ENCODE data around the gene PLPP1.

The PLPP1 gene

GRCh38 chr5:55432549-55432948 lies 102.2 kb downstream of the PLPP1 start:
- no peak for TF ChIP-seq POLR2A (IDR thresholded peaks at IDR 0.05; ENCODE audit: extremely low read depth, insufficient read length)
- TF ChIP-seq CTCF (IDR thresholded peaks at IDR 0.05; ENCODE audit: low read depth, low read length) = no peak
- no peak for TF ChIP-seq MYC (IDR thresholded peaks at IDR 0.05; ENCODE audit: low read depth, low read length)
- no peak for TF ChIP-seq MAX (IDR thresholded peaks at IDR 0.05; ENCODE audit: low read depth, low read length)
- no peak for DNase-seq (ENCODE audit: low read depth)
- H3K4me3 ChIP-seq (ENCODE audit: low read depth, low read length) = no peak overlapping the region

- no peak overlapping the region for H3K4me3 ChIP-seq (ENCODE audit: low read depth, low read length)
- no peak for DNase-seq (ENCODE audit: low read depth)
- TF ChIP-seq MAX (IDR thresholded peaks at IDR 0.05; ENCODE audit: low read depth, low read length) (no peak), MYC (IDR thresholded peaks at IDR 0.05; ENCODE audit: low read depth, low read length) (no peak), CTCF (IDR thresholded peaks at IDR 0.05; ENCODE audit: low read depth, low read length) (no peak), POLR2A (IDR thresholded peaks at IDR 0.05; ENCODE audit: extremely low read depth, insufficient read length) (no peak)
Observed at GRCh38 chr5:55429613-55430253, 105.0 kb downstream of the PLPP1 start.

- no peak for DNase-seq (ENCODE audit: low read depth)
- no peak for TF ChIP-seq CTCF (IDR thresholded peaks at IDR 0.05; ENCODE audit: low read depth, low read length)
- no peak for TF ChIP-seq MYC (IDR thresholded peaks at IDR 0.05; ENCODE audit: low read depth, low read length)
- TF ChIP-seq MAX (IDR thresholded peaks at IDR 0.05; ENCODE audit: low read depth, low read length) = no peak
- no peak for TF ChIP-seq POLR2A (IDR thresholded peaks at IDR 0.05; ENCODE audit: extremely low read depth, insufficient read length)
- no peak overlapping the region for H3K4me3 ChIP-seq (ENCODE audit: low read depth, low read length)
Observed at GRCh38 chr5:55429221-55429612, 105.5 kb downstream of the PLPP1 start.

GRCh38 chr5:55427157-55427556 lies 107.6 kb downstream of the PLPP1 start:
- no peak overlapping the region for H3K4me3 ChIP-seq (ENCODE audit: low read depth, low read length)
- DNase-seq (ENCODE audit: low read depth) = no peak
- TF ChIP-seq POLR2A (IDR thresholded peaks at IDR 0.05; ENCODE audit: extremely low read depth, insufficient read length) (no peak), CTCF (IDR thresholded peaks at IDR 0.05; ENCODE audit: low read depth, low read length) (no peak), MAX (IDR thresholded peaks at IDR 0.05; ENCODE audit: low read depth, low read length) (no peak), MYC (IDR thresholded peaks at IDR 0.05; ENCODE audit: low read depth, low read length) (no peak)

- no peak for DNase-seq (ENCODE audit: low read depth)
- TF ChIP-seq MYC (IDR thresholded peaks at IDR 0.05; ENCODE audit: low read depth, low read length) = no peak
- no peak for TF ChIP-seq POLR2A (IDR thresholded peaks at IDR 0.05; ENCODE audit: extremely low read depth, insufficient read length)
- no peak overlapping the region for H3K4me3 ChIP-seq (ENCODE audit: low read depth, low read length)
Observed at GRCh38 chr5:55426455-55426854, 108.3 kb downstream of the PLPP1 start.

- no peak for DNase-seq (ENCODE audit: low read depth)
Observed at GRCh38 chr5:55421074-55421529, 113.7 kb downstream of the PLPP1 start.

More at GRCh38 chr5:55421074-55421529, 113.7 kb downstream of the PLPP1 start:
- no peak for TF ChIP-seq MAX (IDR thresholded peaks at IDR 0.05; ENCODE audit: low read depth, low read length)
- no peak for TF ChIP-seq CTCF (IDR thresholded peaks at IDR 0.05; ENCODE audit: low read depth, low read length)
- no peak for TF ChIP-seq MYC (IDR thresholded peaks at IDR 0.05; ENCODE audit: low read depth, low read length)
- TF ChIP-seq POLR2A (IDR thresholded peaks at IDR 0.05; ENCODE audit: extremely low read depth, insufficient read length) = no peak
- no peak overlapping the region for H3K4me3 ChIP-seq (ENCODE audit: low read depth, low read length)

All from NB4 (cell line).